GM19099 (cell line): ENCODE data around the gene SDHAF1.

ENCODE experiments used
- POLR2A ChIP-seq: IDR thresholded peaks from 3 replicates; pipeline ENCODE4 v1.6.1; 2011; ENCODE audit warnings: low read depth; ENCODE audit not compliant: insufficient read length; ENCODE audit errors: extremely low read depth

The SDHAF1 gene

DNA sequence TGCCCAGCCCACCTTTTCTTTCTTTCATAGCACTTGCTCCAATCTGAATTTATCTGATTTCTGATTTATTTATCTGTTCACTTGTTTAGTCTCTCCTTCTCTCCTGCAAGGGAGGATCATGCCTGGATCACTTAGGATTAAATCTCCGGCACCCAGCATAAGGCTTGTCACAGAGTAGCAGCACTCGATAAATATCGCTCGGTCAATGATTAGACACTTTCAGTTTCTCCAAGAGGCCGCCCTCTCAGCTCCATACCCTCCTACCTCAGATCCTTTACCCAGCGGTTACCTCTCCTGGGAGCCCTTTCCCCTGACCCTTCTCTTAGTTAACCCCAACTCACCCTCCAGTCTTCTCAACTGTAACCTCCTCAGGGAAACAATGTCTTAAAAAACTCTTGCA is 36.3 kb downstream of the SDHAF1 start:
- TF ChIP-seq POLR2A = no peak

DNA sequence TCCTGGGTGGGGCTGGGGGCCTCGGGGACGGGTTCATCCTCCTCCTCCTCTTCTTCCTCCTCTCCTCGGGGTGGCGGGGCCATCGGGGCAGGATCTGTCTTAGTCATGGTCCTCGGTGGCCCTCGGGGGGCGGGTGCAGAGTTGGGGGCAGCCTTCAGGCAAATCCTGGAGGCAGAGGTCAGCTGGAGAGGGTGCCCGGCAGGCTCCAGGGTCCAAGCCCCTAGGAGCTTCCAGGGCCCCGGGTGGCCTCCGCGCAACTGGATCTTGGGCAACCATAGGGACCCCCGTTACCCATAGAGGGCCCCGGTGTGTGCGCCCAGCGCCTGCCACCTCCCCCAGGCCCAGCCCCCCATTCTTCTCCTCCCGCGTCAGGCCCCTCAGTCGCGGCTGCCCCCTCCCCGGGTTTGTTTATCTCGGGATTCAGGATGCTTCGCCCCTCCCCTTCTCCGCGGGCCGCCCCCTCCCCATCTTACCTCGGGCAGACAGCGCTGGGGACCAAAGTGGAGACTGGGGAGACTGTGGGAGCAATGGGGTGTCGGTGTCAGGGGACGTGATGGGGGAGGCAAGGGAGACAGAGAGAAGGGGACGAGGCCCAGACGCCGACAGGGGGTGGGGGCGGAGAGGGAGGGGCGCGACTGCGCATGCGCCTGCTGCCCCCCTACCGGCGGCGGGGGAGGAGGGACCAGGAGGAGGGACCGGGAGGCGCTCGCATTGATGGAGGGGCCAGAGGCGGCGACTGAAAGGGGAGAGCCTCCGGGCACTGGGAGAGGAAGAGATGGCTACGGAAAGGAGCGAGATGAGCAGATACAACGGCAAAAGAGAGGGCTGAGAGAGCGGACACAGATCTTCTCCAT is 37.5 kb downstream of the SDHAF1 start, which contains the start of gene CLIP3:
CLIP3 (minus strand) TSS at position 623 of the 854 bp plus-strand sequence; CDS start at position 107, 516 bp downstream.
- no peak for TF ChIP-seq POLR2A

DNA sequence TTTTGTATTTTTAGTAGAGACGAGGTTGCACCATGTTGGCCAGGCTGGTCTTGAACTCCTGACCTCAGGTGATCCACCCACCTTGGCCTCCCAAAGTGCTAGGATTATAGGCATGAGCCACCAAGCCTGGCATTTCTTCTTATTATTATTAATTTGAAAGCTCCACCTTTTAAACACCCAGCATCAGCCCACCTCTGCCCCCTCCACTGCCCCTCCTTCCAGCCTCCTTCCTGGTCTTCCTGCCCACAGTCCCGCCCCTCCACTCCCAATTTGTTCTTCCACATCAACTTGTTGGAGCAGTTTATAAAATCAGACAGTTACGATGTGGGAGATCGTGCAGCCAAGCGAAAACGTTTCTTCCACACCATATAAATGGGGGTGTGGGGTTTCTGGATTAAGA is 45.5 kb downstream of the SDHAF1 start:
- no peak for TF ChIP-seq POLR2A

DNA sequence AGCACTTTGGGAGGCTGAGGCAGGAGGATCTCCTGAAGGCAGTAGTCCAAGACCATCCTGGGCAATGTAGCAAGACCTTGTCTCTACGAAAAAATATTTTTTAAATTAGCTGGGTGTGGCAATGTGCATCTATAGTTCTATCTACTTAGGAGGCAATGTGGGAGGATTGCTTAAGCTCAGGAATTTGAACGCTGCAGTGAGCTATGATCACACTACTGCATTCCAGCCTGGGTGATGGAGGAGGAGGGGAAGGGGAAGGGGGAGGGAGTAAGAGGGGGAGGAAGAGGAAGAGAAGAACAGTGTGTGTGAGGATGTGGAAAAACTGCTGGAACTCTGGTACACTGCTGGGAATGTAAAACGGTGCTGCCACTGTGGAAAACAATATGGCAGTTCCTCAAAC is 46.8 kb downstream of the SDHAF1 start:
- TF ChIP-seq POLR2A = no peak

DNA sequence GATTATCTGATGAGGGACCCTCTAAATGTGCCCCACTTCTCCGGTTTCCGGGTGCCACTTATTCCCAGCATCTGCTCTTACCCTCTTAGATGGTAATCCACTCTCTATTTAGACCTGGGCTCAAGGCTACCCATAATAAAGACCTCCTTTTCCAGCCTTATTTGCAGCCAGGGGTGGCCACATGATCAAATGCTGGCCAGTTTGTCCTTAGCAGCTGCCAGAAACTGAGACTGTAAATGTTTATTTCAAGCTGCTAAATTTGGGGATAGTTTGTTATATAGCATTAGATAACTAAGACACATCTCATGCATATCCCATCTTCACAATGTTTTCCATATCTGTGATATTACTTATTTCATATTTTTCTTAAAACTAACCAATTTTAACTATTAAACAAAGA is 49.0 kb downstream of the SDHAF1 start:
- TF ChIP-seq POLR2A = no peak
